HEK293 (cell line): ENCODE data around the gene SUSD3.

Source experiments
- CTCF ChIP-seq: fragments of 450-650 bp; formaldehyde crosslinking; IDR thresholded peaks from 2 replicates; pipeline ENCODE4 v1.5.1; 2016; ENCODE audit warnings: missing biosample characterization, missing genetic modification characterization
- ZNF24 ChIP-seq: fragments of 450-650 bp; formaldehyde crosslinking; IDR thresholded peaks from 2 replicates; pipeline ENCODE4 v1.5.1; 2016; ENCODE audit warnings: missing biosample characterization, missing genetic modification characterization
- ZNF394 ChIP-seq: fragments of 450-650 bp; formaldehyde crosslinking; IDR thresholded peaks from 2 replicates; pipeline ENCODE4 v1.5.1; 2016; ENCODE audit warnings: missing biosample characterization, missing genetic modification characterization, mild to moderate bottlenecking, moderate library complexity, borderline replicate concordance
- ZNF670 ChIP-seq: fragments of 450-650 bp; formaldehyde crosslinking; IDR thresholded peaks from 2 replicates; pipeline ENCODE4 v1.5.1; 2016; ENCODE audit warnings: missing biosample characterization, missing genetic modification characterization, low read depth
- TF ChIP-seq, protein P1 (sequence below): fragments of 450-650 bp; formaldehyde crosslinking; IDR thresholded peaks from 2 replicates; pipeline ENCODE4 v1.5.1; 2016; ENCODE audit warnings: missing biosample characterization, missing genetic modification characterization, low read depth

- TF ChIP-seq CTCF (no peak), ZNF24 (no peak), ZNF394 (tag by site-specific recombination) (no peak), ZNF670 (tag by site-specific recombination) (no peak)
- TF ChIP-seq, protein P1, sequence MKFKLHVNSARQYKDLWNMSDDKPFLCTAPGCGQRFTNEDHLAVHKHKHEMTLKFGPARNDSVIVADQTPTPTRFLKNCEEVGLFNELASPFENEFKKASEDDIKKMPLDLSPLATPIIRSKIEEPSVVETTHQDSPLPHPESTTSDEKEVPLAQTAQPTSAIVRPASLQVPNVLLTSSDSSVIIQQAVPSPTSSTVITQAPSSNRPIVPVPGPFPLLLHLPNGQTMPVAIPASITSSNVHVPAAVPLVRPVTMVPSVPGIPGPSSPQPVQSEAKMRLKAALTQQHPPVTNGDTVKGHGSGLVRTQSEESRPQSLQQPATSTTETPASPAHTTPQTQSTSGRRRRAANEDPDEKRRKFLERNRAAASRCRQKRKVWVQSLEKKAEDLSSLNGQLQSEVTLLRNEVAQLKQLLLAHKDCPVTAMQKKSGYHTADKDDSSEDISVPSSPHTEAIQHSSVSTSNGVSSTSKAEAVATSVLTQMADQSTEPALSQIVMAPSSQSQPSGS (tag by site-specific recombination), result no peak
Observed at GRCh38 chr9:93072383-93072795, 13.9 kb downstream of the SUSD3 start.
